GM12864 (cell line): ENCODE measurements around the gene CLDN5.
"Not testable (repeated sequence)": the region's sequence is repeated elsewhere in the genome, so short reads cannot be mapped to it uniquely, and the experiment has no call there.

Experiments
- DNase-seq: peaks from one replicate; pipeline ENCODE4 v3.0.0-alpha.2; 2011; ENCODE audit warnings: low read depth
- H3K4me3 ChIP-seq: 2 replicates; pipeline ENCODE4 v1.5.1; 2011; ENCODE audit warnings: mild to moderate bottlenecking, low read depth, low read length, control low read depth
- TF ChIP-seq, protein P1 (sequence below): IDR thresholded peaks from 2 replicates; pipeline ENCODE4 v1.5.1; 2011; ENCODE audit warnings: low read depth, mild to moderate bottlenecking, moderate library complexity, low read length, control low read depth, inconsistent platforms; ENCODE audit errors: missing control alignments

CLDN5 gene

GRCh38 chr22:19555651-19556050 lies 31.4 kb upstream of the CLDN5 start:
- TF ChIP-seq, protein P1, sequence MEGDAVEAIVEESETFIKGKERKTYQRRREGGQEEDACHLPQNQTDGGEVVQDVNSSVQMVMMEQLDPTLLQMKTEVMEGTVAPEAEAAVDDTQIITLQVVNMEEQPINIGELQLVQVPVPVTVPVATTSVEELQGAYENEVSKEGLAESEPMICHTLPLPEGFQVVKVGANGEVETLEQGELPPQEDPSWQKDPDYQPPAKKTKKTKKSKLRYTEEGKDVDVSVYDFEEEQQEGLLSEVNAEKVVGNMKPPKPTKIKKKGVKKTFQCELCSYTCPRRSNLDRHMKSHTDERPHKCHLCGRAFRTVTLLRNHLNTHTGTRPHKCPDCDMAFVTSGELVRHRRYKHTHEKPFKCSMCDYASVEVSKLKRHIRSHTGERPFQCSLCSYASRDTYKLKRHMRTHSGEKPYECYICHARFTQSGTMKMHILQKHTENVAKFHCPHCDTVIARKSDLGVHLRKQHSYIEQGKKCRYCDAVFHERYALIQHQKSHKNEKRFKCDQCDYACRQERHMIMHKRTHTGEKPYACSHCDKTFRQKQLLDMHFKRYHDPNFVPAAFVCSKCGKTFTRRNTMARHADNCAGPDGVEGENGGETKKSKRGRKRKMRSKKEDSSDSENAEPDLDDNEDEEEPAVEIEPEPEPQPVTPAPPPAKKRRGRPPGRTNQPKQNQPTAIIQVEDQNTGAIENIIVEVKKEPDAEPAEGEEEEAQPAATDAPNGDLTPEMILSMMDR, result no peak
- no peak overlapping the region for H3K4me3 ChIP-seq
- DNase-seq, result no peak

DNA sequence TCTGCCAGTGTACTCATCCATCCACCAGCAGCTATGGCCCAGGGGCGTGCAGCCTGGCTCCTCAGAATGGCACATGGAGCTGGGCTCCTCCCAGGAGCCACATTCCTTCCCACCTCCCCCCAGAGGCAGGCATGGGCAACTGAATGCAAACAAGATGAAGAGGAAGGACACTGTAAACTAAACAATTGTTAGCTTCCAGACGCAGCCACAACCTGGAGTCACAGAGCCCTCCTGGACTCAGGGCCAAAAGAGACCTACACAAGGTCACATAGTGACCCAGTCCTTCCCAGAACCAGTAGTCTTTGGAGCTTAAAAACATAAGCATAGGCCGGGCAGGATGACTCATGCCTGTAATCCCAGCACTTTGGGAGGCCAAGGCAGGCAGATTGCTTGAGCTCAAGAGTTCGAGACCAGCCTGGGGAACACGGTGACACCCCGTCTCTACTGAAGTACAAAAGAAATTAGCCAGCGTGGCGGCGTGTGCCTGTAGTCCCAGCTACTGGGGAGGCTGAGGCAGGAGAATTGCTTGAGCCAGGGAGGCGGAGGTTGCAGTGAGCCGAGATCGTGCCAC lies 30.7 kb upstream of the CLDN5 start:
- DNase-seq, result no peak
- TF ChIP-seq, protein P1, result no peak
- no peak overlapping the region for H3K4me3 ChIP-seq

- TF ChIP-seq, protein P1, result no peak
- no peak overlapping the region for H3K4me3 ChIP-seq
- no peak for DNase-seq
Observed at GRCh38 chr22:19553201-19553600, 29.0 kb upstream of the CLDN5 start.

GRCh38 chr22:19550382-19550781 lies 26.2 kb upstream of the CLDN5 start:
- DNase-seq, result no peak
- TF ChIP-seq, protein P1, result no peak
- H3K4me3 ChIP-seq, result no peak overlapping the region

DNA sequence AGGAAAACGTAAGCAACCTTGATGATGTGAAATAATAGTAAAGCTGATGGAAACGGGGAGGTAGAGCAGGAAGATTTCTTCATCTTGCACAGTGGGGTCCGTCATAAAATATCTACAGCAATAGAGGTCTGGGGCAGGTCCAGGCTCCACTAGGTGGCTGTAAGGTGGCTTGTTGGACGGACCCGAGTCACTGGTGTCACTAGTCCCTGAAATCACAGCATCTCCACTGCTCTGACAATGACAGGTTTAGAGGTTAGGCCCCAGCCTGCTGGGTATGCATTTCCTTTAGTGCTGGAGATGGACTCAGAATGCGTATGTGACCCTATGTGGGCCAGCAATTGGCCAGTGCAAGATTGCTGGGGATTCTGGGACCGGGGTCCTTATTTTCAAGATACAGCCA lies 25.2 kb upstream of the CLDN5 start:
- no peak for DNase-seq
- H3K4me3 ChIP-seq, result no peak overlapping the region
- TF ChIP-seq, protein P1, result no peak

DNA sequence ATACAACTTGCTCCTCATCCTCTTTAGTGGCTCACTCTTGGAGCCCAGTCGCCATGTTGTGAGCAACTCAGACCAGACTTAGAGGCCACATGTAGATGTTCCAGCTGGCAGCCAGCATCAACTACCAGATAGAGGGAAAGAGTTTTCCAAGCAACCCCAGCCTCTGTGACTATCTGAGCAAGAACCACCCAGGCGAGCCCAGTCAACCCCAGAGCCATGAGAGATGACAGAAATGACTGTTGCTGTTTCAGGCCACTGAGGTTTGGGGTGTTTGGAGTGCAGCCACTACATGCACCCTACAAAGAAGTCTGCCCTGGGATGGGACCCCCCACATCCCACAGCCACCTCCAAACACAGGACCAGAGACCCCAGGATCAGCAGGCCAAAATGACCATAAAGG lies 24.8 kb upstream of the CLDN5 start:
- no peak overlapping the region for H3K4me3 ChIP-seq
- DNase-seq, result no peak
- TF ChIP-seq, protein P1, result no peak

DNA sequence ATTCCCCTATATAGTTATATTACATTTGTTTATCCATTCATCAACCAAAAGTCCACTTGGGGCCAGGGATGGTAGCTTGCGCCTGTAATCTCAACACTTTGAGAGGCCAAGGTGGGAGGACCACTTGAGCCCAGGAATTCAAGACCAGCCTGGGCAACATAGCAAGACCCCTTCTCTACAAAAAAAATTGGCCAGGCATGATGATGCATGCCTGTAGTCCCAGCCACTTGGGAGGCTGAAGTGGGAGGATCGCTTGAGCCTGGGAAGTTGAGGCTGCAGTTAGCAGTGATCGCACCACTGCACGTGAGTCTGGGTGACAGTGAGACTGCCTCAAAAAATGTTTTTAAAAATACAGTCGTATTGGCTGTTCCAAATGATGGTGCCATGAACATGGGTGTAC lies 24.2 kb upstream of the CLDN5 start:
- H3K4me3 ChIP-seq, DNase-seq: not testable (repeated sequence)
